GM12864 (cell line): Measurements from ENCODE around the gene KISS1R.
"Not testable (repeated sequence)": the region's sequence is repeated elsewhere in the genome, so short reads cannot be mapped to it uniquely, and the experiment has no call there.

Experiments
- DNase-seq: peaks from one replicate; pipeline ENCODE4 v3.0.0-alpha.2; 2011; ENCODE audit warnings: low read depth
- H3K4me3 ChIP-seq: 2 replicates; pipeline ENCODE4 v1.5.1; 2011; ENCODE audit warnings: mild to moderate bottlenecking, low read depth, low read length, control low read depth
- CTCF ChIP-seq: IDR thresholded peaks from 2 replicates; pipeline ENCODE4 v1.5.1; 2011; ENCODE audit warnings: low read depth, mild to moderate bottlenecking, moderate library complexity, low read length, control low read depth, inconsistent platforms; ENCODE audit errors: missing control alignments

KISS1R gene

GRCh38 chr19:890831-891230 lies 26.3 kb upstream of the KISS1R start:
- TF ChIP-seq CTCF: no peak
- no peak for DNase-seq
- no peak overlapping the region for H3K4me3 ChIP-seq

GRCh38 chr19:891421-892200 lies 25.5 kb upstream of the KISS1R start:
- not testable (repeated sequence) for DNase-seq
- peak overlapping the region; percentile 93 for H3K4me3 ChIP-seq

- H3K4me3 ChIP-seq: peak overlapping the region; percentile 93
- DNase-seq: no peak
- TF ChIP-seq CTCF: no peak
Observed at GRCh38 chr19:892243-892893, 24.8 kb upstream of the KISS1R start.

GRCh38 chr19:892894-893689 lies 24.0 kb upstream of the KISS1R start, which contains the start of the genes MED16 and RNU6-9:
Gene MED16, minus strand, starts transcription at chr19:893187. Its CDS starts 2,056 bp downstream, at chr19:891131.
Gene RNU6-9, plus strand, starts transcription at chr19:893484.
- peak within 1 kb of the TSS; percentile 93 for H3K4me3 ChIP-seq
- DNase-seq: peak; percentile 70
- TF ChIP-seq CTCF: no peak

GRCh38 chr19:896434-896833 lies 20.7 kb upstream of the KISS1R start:
- DNase-seq: no peak
- H3K4me3 ChIP-seq: no peak overlapping the region
- no peak for TF ChIP-seq CTCF

- no peak overlapping the region for H3K4me3 ChIP-seq
- TF ChIP-seq CTCF: no peak
- no peak for DNase-seq
Observed at GRCh38 chr19:896999-897398, 20.1 kb upstream of the KISS1R start.

- H3K4me3 ChIP-seq: no peak overlapping the region
- TF ChIP-seq CTCF: no peak
- no peak for DNase-seq
Observed at GRCh38 chr19:897442-898039, 19.6 kb upstream of the KISS1R start.
